K562 (cell line): ENCODE data around the gene ABCF3. TPM values are rescaled to one million over a fixed set of nuclear protein-coding genes. Genes with fewer than 3 reads are reported as not detected.

Source experiments
- BCL6 ChIP-seq: fragments of 250-450 bp; sonication (Bioruptor Pico); IDR thresholded peaks from 2 replicates; pipeline ENCODE4 v1.4.0; 2020
- CLOCK ChIP-seq: fragments of 250-450 bp; sonication (Bioruptor Pico); IDR thresholded peaks from 2 replicates; pipeline ENCODE4 v1.4.0; 2020; ENCODE audit warnings: mild to moderate bottlenecking, moderate library complexity, borderline replicate concordance
- CTBP1 ChIP-seq: fragments of 450-650 bp; IDR thresholded peaks from 2 replicates; pipeline ENCODE4 v1.6.1; 2016; ENCODE audit warnings: borderline replicate concordance
- ELF1 ChIP-seq: fragments of 200-800 bp; sonication (Bioruptor generic); IDR thresholded peaks from 2 replicates; pipeline ENCODE4 v1.6.1; 2016; ENCODE audit warnings: missing genetic modification characterization, missing compliant biosample characterization
- EZH2 ChIP-seq: IDR thresholded peaks from 2 replicates; pipeline ENCODE4 v1.6.1; 2012; ENCODE audit warnings: low read depth, mild to moderate bottlenecking, inconsistent platforms, low read length, borderline replicate concordance
- HDAC6 ChIP-seq: IDR thresholded peaks from 2 replicates; pipeline ENCODE4 v1.6.1; 2012; ENCODE audit warnings: low read depth, mild to moderate bottlenecking, control low read depth, inconsistent platforms, low read length, moderate library complexity
- LCOR ChIP-seq: sonication (generic); formaldehyde crosslinking; IDR thresholded peaks from 2 replicates; pipeline ENCODE4 v1.8.0; 2022; ENCODE audit warnings: mild to moderate bottlenecking, missing genetic modification reagents
- MNT ChIP-seq, 2 experiments: fragments of 450-650 bp; conservative IDR thresholded peaks; 2 replicates each; pipeline ENCODE4 v1.6.1; 2017; ENCODE audit warnings: mild to moderate bottlenecking in 2 of 2, moderate library complexity in 2 of 2
- NR2F6 ChIP-seq: fragments of 450-650 bp; formaldehyde crosslinking; IDR thresholded peaks from 2 replicates; pipeline ENCODE4 v1.4.0; 2020; ENCODE audit warnings: mild to moderate bottlenecking
- PHF20 ChIP-seq: fragments of 450-650 bp; IDR thresholded peaks from 2 replicates; pipeline ENCODE4 v1.6.1; 2018; ENCODE audit not compliant: partially characterized antibody
- RAD21 ChIP-seq, 2 experiments: fragments of 250-450 bp in 1 of 2; fragments of 450-650 bp in 1 of 2; sonication (Bioruptor Pico) in 1 of 2; formaldehyde crosslinking in 1 of 2; IDR thresholded peaks in 1 of 2; conservative IDR thresholded peaks in 1 of 2; 2 replicates each; pipeline versions ENCODE4 v1.4.0 to v1.8.0; 2020 to 2022; ENCODE audit warnings: mild to moderate bottlenecking in 2 of 2, moderate library complexity in 1 of 2
- TCF7L2 ChIP-seq: fragments of 150-350 bp; IDR thresholded peaks from 2 replicates; pipeline ENCODE4 v1.6.1; 2016; ENCODE audit warnings: low read depth, mild to moderate bottlenecking, low read length, moderate library complexity
- TOE1 ChIP-seq, 2 experiments: fragments of 450-650 bp in 1 of 2; sonication (generic) in 1 of 2; formaldehyde crosslinking in 1 of 2; IDR thresholded peaks; 2 replicates each; pipeline versions ENCODE4 v1.7.1 to v1.8.0; 2016 to 2022; ENCODE audit warnings: borderline replicate concordance in 2 of 2, mild to moderate bottlenecking in 2 of 2, antibody characterized with exemption in 1 of 2, inconsistent platforms in 1 of 2, low read depth in 1 of 2, missing genetic modification reagents in 1 of 2, moderate library complexity in 1 of 2
- ZNF224 ChIP-seq: sonication (generic); formaldehyde crosslinking; IDR thresholded peaks from 2 replicates; pipeline ENCODE4 v1.8.0; 2022; ENCODE audit warnings: mild to moderate bottlenecking, missing genetic modification reagents
- ZNF263 ChIP-seq: sonication (generic); formaldehyde crosslinking; IDR thresholded peaks from 2 replicates; pipeline ENCODE4 v1.8.0; 2022; ENCODE audit warnings: mild to moderate bottlenecking, missing genetic modification reagents, borderline replicate concordance
- ZNF589 ChIP-seq: fragments of 200-800 bp; sonication (Bioruptor generic); IDR thresholded peaks from 2 replicates; pipeline ENCODE4 v1.6.1; 2016; ENCODE audit warnings: low read depth, missing genetic modification characterization, missing compliant biosample characterization
- polyA plus RNA-seq, 8 experiments: library from polyadenylated mRNA; depleted of rRNA in 4 of 8; stranded (reverse) in 5 of 8; unstranded in 3 of 8; fragments of >200 nt; fragmentation: Nextera tagmentation in 2 of 8; fragmentation: Illumina TruSeq in 1 of 8; extraction: Ambion mirVana in 2 of 8; extraction: Trizol in 1 of 8; gene quantifications; 2 replicates each; pipeline versions ENCODE4 v1.2.1 to v1.2.3, GENCODE V29; 2011 to 2014; ENCODE audit warnings: inconsistent platforms in 1 of 8, missing spikeins in 1 of 8
- total RNA-seq, 7 experiments: library from RNA; depleted of rRNA in 6 of 7; stranded (reverse); fragments of >200 nt in 6 of 7; fragmentation: Illumina TruSeq in 2 of 7; extraction: Trizol in 2 of 7; gene quantifications; 2 replicates each; pipeline versions ENCODE4 v1.2.1 to v1.2.3, GENCODE V29; 2011 to 2021; ENCODE audit warnings: low replicate concordance in 1 of 7
- TF ChIP-seq, protein P1 (sequence below): IDR thresholded peaks from 2 replicates; pipeline ENCODE4 v1.6.1; 2011; ENCODE audit warnings: borderline replicate concordance, low read depth, mild to moderate bottlenecking, moderate library complexity, low read length; ENCODE audit not compliant: insufficient read depth, poor library complexity, severe bottlenecking
- TF ChIP-seq, protein P2 (sequence below): fragments of 200-800 bp; sonication (Bioruptor generic); IDR thresholded peaks from 2 replicates; pipeline ENCODE4 v1.6.1; 2017; ENCODE audit warnings: missing genetic modification characterization, missing compliant biosample characterization

ABCF3 gene
- total and polyA plus RNA-seq, 9 of the 15 experiments (the other 6 are each of a cell fraction or from before 2014, with no cell fraction given): 6.7 to 77.9 (median 45.1) TPM

DNA sequence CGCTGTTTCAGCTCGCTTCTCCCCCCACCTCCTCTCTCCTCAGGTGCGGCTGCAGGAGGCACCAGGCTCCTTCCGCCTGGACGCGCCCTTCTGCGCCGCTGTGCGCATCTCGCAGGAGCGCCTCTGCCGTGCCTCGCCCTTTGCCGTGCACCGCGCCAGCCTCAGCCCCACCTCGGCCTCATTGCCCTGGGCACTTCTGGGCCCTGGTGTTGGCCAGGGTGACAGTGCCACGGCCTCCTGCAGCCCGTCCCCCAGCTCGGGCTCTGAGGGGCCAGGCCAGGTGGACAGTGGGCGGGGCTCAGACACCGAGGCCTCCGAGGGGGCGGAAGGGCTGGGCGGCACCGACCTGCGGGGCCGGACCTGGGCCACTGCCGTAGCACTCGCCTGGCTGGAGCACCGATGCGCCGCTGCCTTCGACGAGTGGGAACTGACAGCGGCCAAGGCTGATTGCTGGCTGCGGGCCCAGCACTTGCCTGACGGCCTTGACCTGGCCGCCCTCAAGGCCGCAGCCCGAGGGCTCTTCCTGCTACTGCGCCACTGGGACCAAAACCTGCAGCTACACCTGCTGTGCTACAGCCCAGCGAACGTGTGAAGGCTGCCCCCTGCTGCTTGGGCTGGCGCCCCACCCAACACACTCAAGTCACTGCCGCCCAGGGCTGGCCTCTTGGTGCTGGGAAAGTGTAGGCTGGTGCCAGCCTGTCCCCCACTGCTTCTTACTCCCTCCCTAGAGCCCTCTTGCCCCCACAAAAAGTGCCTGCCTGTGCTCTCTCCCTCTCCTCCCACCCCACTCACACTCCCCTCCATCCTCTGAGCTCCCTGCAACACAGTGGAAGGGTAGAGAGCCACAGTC, 55.7 kb downstream of the ABCF3 start (continued):
- TF ChIP-seq EZH2 (no peak), ELF1 (no peak), PHF20 (no peak), CTBP1 (peak; percentile 78; the same call in 1 of the 2 replicates), NR2F6 (CRISPR knock-in tag) (no peak), MNT (conservative IDR thresholded peaks at IDR 0.05) (0 out of 4 replicates have a peak, but pooled peaks of 1 of the 2 experiments have one; percentile 22), RAD21 (CRISPR knock-in tag; conservative IDR thresholded peaks at IDR 0.05 in 1 of 2, IDR thresholded peaks at IDR 0.05 in 1 of 2) (peak; percentile 59 to 85), ZNF589 (CRISPR knock-in tag) (no peak), LCOR (CRISPR knock-in tag) (no peak), BCL6 (CRISPR knock-in tag) (no peak), TOE1 (IDR thresholded peaks at IDR 0.05; ENCODE audit: borderline replicate concordance) (peak; percentile 36; the same call in 1 of the 2 replicates), TOE1 (CRISPR knock-in tag; IDR thresholded peaks at IDR 0.05; ENCODE audit: borderline replicate concordance, low read depth) (no peak), ZNF224 (CRISPR knock-in tag) (no peak), TCF7L2 (no peak), ZNF263 (no peak), HDAC6 (no peak), CLOCK (no peak)
- TF ChIP-seq, protein P1, sequence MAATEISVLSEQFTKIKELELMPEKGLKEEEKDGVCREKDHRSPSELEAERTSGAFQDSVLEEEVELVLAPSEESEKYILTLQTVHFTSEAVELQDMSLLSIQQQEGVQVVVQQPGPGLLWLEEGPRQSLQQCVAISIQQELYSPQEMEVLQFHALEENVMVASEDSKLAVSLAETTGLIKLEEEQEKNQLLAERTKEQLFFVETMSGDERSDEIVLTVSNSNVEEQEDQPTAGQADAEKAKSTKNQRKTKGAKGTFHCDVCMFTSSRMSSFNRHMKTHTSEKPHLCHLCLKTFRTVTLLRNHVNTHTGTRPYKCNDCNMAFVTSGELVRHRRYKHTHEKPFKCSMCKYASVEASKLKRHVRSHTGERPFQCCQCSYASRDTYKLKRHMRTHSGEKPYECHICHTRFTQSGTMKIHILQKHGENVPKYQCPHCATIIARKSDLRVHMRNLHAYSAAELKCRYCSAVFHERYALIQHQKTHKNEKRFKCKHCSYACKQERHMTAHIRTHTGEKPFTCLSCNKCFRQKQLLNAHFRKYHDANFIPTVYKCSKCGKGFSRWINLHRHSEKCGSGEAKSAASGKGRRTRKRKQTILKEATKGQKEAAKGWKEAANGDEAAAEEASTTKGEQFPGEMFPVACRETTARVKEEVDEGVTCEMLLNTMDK: peak; percentile 95
- TF ChIP-seq, protein P2, sequence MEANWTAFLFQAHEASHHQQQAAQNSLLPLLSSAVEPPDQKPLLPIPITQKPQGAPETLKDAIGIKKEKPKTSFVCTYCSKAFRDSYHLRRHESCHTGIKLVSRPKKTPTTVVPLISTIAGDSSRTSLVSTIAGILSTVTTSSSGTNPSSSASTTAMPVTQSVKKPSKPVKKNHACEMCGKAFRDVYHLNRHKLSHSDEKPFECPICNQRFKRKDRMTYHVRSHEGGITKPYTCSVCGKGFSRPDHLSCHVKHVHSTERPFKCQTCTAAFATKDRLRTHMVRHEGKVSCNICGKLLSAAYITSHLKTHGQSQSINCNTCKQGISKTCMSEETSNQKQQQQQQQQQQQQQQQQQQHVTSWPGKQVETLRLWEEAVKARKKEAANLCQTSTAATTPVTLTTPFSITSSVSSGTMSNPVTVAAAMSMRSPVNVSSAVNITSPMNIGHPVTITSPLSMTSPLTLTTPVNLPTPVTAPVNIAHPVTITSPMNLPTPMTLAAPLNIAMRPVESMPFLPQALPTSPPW: no peak
